Cerebellar nuclear complex (tissue), 1 donor: ENCODE data around the gene NCOA4.
"Not testable (repeated sequence)": the region's sequence is repeated elsewhere in the genome, so short reads cannot be mapped to it uniquely, and the experiment has no call there.

Experiments used
- DNase-seq, 2 experiments: peaks; one replicate each; lab custom pipeline; 2025; lab: John Stamatoyannopoulos, UW

Gene NCOA4

GRCh38 chr10:46052057-46052790 lies 21.8 kb upstream of the NCOA4 start:
- DNase-seq = no peak

GRCh38 chr10:46050941-46051623 lies 20.7 kb upstream of the NCOA4 start:
- DNase-seq = no peak

GRCh38 chr10:46049497-46049831 lies 19.0 kb upstream of the NCOA4 start:
- DNase-seq = not testable (repeated sequence)

GRCh38 chr10:46048152-46048551 lies 17.7 kb upstream of the NCOA4 start:
- no peak for DNase-seq

GRCh38 chr10:46046261-46046660 lies 15.8 kb upstream of the NCOA4 start, which contains the start of gene MSMB:
TSS of gene MSMB (minus strand) at chr10:46046269. CDS start at chr10:46046237, 32 bp downstream.
- no peak for DNase-seq

GRCh38 chr10:46042527-46042926 lies 12.1 kb upstream of the NCOA4 start:
- no peak for DNase-seq

- no peak for DNase-seq
Observed at GRCh38 chr10:46040004-46040403, 9.6 kb upstream of the NCOA4 start.

GRCh38 chr10:46037107-46037825 lies 6.8 kb upstream of the NCOA4 start:
- DNase-seq = no peak

GRCh38 chr10:46035923-46036849 lies 5.8 kb upstream of the NCOA4 start:
- no peak for DNase-seq

- DNase-seq = no peak
Observed at GRCh38 chr10:46033602-46034011, 3.2 kb upstream of the NCOA4 start.

GRCh38 chr10:46031648-46032532 lies 1.5 kb upstream of the NCOA4 start:
- no peak for DNase-seq

GRCh38 chr10:46029461-46030030 lies 877 bp downstream of the NCOA4 start:
- no peak for DNase-seq

- DNase-seq = no peak
Observed at GRCh38 chr10:46028584-46029460, 1.6 kb downstream of the NCOA4 start.

GRCh38 chr10:46026106-46026505 lies 4.3 kb downstream of the NCOA4 start:
- no peak for DNase-seq

- DNase-seq = no peak
Observed at GRCh38 chr10:46025406-46025805, 5.0 kb downstream of the NCOA4 start.

- DNase-seq = no peak
Observed at GRCh38 chr10:46024948-46025347, 5.5 kb downstream of the NCOA4 start.

- no peak for DNase-seq
Observed at GRCh38 chr10:46022978-46023702, 7.3 kb downstream of the NCOA4 start.

- DNase-seq = no peak
Observed at GRCh38 chr10:46020344-46020657, 10.1 kb downstream of the NCOA4 start.
